NK-92 treated with Interleukin-12 subunit alpha and Interleukin-12 subunit beta, amount 100 ng/mL, for 24 hours (cell line): Measurements from ENCODE around the gene MYO16.

ENCODE experiments used
- DNase-seq: peaks from one replicate; lab custom pipeline; 2025; lab: John Stamatoyannopoulos, UW

Gene MYO16

GRCh38 chr13:108663710-108664109 lies 34.3 kb downstream of the MYO16 start:
- no peak for DNase-seq

- no peak for DNase-seq
These were observed 37.8 kb downstream of the MYO16 start for GRCh38 chr13:108667205-108667604.

GRCh38 chr13:108669381-108669780 lies 40.0 kb downstream of the MYO16 start:
- DNase-seq = no peak

- no peak for DNase-seq
These were observed 44.9 kb downstream of the MYO16 start for GRCh38 chr13:108674346-108674745.

- DNase-seq = no peak
These were observed 45.4 kb downstream of the MYO16 start for GRCh38 chr13:108674771-108675170.

- no peak for DNase-seq
These were observed 47.2 kb downstream of the MYO16 start for GRCh38 chr13:108676620-108677019.

- no peak for DNase-seq
These were observed 48.4 kb downstream of the MYO16 start for GRCh38 chr13:108677806-108678205.

GRCh38 chr13:108680011-108680410 lies 50.6 kb downstream of the MYO16 start:
- no peak for DNase-seq

- DNase-seq = no peak
These were observed 52.7 kb downstream of the MYO16 start for GRCh38 chr13:108681986-108682575.

GRCh38 chr13:108682714-108683113 lies 53.3 kb downstream of the MYO16 start:
- no peak for DNase-seq

- no peak for DNase-seq
These were observed 56.6 kb downstream of the MYO16 start for GRCh38 chr13:108686027-108686426.

- DNase-seq = no peak
These were observed 61.3 kb downstream of the MYO16 start for GRCh38 chr13:108690726-108691125.

- DNase-seq = no peak
These were observed 71.2 kb downstream of the MYO16 start for GRCh38 chr13:108700422-108701170.

- DNase-seq = no peak
These were observed 72.8 kb downstream of the MYO16 start for GRCh38 chr13:108702171-108702570.

- no peak for DNase-seq
These were observed 75.6 kb downstream of the MYO16 start for GRCh38 chr13:108705031-108705430.

- DNase-seq = no peak
These were observed 78.2 kb downstream of the MYO16 start for GRCh38 chr13:108707584-108707983.

- no peak for DNase-seq
These were observed 79.5 kb downstream of the MYO16 start for GRCh38 chr13:108708921-108709320.

- no peak for DNase-seq
These were observed 82.0 kb downstream of the MYO16 start for GRCh38 chr13:108711386-108711785.

GRCh38 chr13:108725471-108725870 lies 96.1 kb downstream of the MYO16 start:
- no peak for DNase-seq

GRCh38 chr13:108728370-108728769 lies 99.0 kb downstream of the MYO16 start:
- no peak for DNase-seq

- no peak for DNase-seq
These were observed 103.7 kb downstream of the MYO16 start for GRCh38 chr13:108733022-108733560.

- no peak for DNase-seq
These were observed 105.3 kb downstream of the MYO16 start for GRCh38 chr13:108734676-108735075.

- DNase-seq = no peak
These were observed 112.5 kb downstream of the MYO16 start for GRCh38 chr13:108741930-108742329.
